ENCODE results near the gene VEGFB.

GRCh38 chr11:64230985-64231365 is 3.4 kb upstream of the VEGFB start:
- TF ChIP-seq, protein P1, sequence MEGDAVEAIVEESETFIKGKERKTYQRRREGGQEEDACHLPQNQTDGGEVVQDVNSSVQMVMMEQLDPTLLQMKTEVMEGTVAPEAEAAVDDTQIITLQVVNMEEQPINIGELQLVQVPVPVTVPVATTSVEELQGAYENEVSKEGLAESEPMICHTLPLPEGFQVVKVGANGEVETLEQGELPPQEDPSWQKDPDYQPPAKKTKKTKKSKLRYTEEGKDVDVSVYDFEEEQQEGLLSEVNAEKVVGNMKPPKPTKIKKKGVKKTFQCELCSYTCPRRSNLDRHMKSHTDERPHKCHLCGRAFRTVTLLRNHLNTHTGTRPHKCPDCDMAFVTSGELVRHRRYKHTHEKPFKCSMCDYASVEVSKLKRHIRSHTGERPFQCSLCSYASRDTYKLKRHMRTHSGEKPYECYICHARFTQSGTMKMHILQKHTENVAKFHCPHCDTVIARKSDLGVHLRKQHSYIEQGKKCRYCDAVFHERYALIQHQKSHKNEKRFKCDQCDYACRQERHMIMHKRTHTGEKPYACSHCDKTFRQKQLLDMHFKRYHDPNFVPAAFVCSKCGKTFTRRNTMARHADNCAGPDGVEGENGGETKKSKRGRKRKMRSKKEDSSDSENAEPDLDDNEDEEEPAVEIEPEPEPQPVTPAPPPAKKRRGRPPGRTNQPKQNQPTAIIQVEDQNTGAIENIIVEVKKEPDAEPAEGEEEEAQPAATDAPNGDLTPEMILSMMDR (IDR thresholded peaks at IDR 0.05 in 4 of 5, conservative IDR thresholded peaks at IDR 0.05 in 1 of 5), result no peak
- TF ChIP-seq POLR2A (IDR thresholded peaks at IDR 0.05), result no peak

Data from gastrocnemius medialis (tissue), 4 donors.